Left ventricle myocardium superior (tissue), 1 donor: ENCODE measurements around the gene FAM98A. TPM values are rescaled to one million over a fixed set of nuclear protein-coding genes. Genes with fewer than 3 reads are reported as not detected.

Source experiments
- ATAC-seq: fragments of 200-7000 bp; cut with Tn5 transposase; one replicate; pipeline ENCODE4 v1.9.1; 2020; ENCODE audit warnings: mild to moderate bottlenecking, moderate library complexity
- DNase-seq: peaks from one replicate; pipeline ENCODE4 v3.0.0-alpha.2; 2020
- intact Hi-C: fragments of 100-400 bp; cut with micrococcal nuclease; formaldehyde crosslinking; loops from one replicate; pipeline ENCODE4 v1.11.0; 2022
- total RNA-seq: library from RNA; stranded (reverse); fragmentation: NEBNext Ultra II Directional; extraction: Animal tissue kit (Norgen Biotek cat#: 25700); gene quantifications from one replicate; pipeline ENCODE4 v1.2.1, GENCODE V29; 2021
- donor health status: DM: no; HTN: yes; CAD: no; lungs with severe emphysema.

Gene FAM98A
- total RNA-seq, 1 donor from 2014 or later = 72.0 TPM

- intact Hi-C loops = no loop called here
- no peak for ATAC-seq
- DNase-seq = no peak
Observed at GRCh38 chr2:33550206-33550605, 48.9 kb downstream of the FAM98A start.

- ATAC-seq = peak; percentile 60
- no peak for DNase-seq
- intact Hi-C loops = no loop called here
Observed at GRCh38 chr2:33541243-33541642, 57.9 kb downstream of the FAM98A start.

GRCh38 chr2:33535421-33535820, 63.7 kb downstream of the FAM98A start:
- peak; percentile 75 for DNase-seq
- intact Hi-C loops = loop anchor here (10.0 kb wide), 1 partner anchor 51 kb away; no protein-coding TSS in a partner anchor
- peak; percentile 92 for ATAC-seq

Other genes with a start within 250 kb of the FAM98A start
- 53.8 TPM for gene RASGRP3, start 122.7 kb downstream of the FAM98A start, total RNA-seq